ENCODE results near the gene WAS. TPM values are rescaled to one million over a fixed set of nuclear protein-coding genes. Genes with fewer than 3 reads are reported as not detected.

Gene WAS
- total RNA-seq, 2 donors from 2014 or later: 1.0 TPM; not detected in 1

GRCh38 chrX:48703228-48703627, 19.6 kb downstream of the WAS start:
- H3K36me3 ChIP-seq (replicated peaks in 1 of 2; ENCODE audit: insufficient read depth in 1 of 2, low read depth in 2 of 2): no peaks in the 10 kb centered on the region
- WGBS, 2 donors: 86 to 87% methylated on average over 6 to 7 of the region's 7 CpGs
- no peaks in the 10 kb centered on the region for H3K4me1 ChIP-seq
- no peak overlapping the region for H3K4me3 ChIP-seq
- H3K27ac ChIP-seq: no peak overlapping the region
- H3K9me3 ChIP-seq: no peaks in the 10 kb centered on the region
- intact Hi-C loops (cut with DNase I): no loop called here
- DNase-seq (no peak), ATAC-seq (no peak)
- TF ChIP-seq CTCF (IDR thresholded peaks at IDR 0.05): no peak
- no peaks in the 10 kb centered on the region for H3K27me3 ChIP-seq

- H3K27me3 ChIP-seq: no peaks in the 10 kb centered on the region
- H3K4me1 ChIP-seq: no peaks in the 10 kb centered on the region
- ATAC-seq (no peak), DNase-seq (no peak)
- intact Hi-C loops (cut with DNase I): no loop called here
- no peaks in the 10 kb centered on the region for H3K9me3 ChIP-seq
- H3K36me3 ChIP-seq (replicated peaks in 1 of 2; ENCODE audit: insufficient read depth in 1 of 2, low read depth in 2 of 2): no peaks in the 10 kb centered on the region
- no peak for TF ChIP-seq POLR2A (IDR thresholded peaks at IDR 0.05)
- no peak for TF ChIP-seq CTCF (IDR thresholded peaks at IDR 0.05)
- no peak overlapping the region for H3K4me3 ChIP-seq
- 62 to 71% methylated on average over 4 of the region's 4 CpGs for WGBS, 2 donors
- H3K27ac ChIP-seq: no peak overlapping the region
Observed at GRCh38 chrX:48703642-48704481, 20.3 kb downstream of the WAS start.

GRCh38 chrX:48705871-48706270, 22.3 kb downstream of the WAS start:
- DNase-seq (no peak), ATAC-seq (no peak)
- Histone ChIP-seq H3K4me3 (no peak overlapping the region), H3K27me3 (no peaks in the 10 kb centered on the region), H3K36me3 (replicated peaks in 1 of 2; ENCODE audit: insufficient read depth in 1 of 2, low read depth in 2 of 2) (no peaks in the 10 kb centered on the region), H3K27ac (no peak overlapping the region), H3K4me1 (no peaks in the 10 kb centered on the region), H3K9me3 (no peaks in the 10 kb centered on the region)
- TF ChIP-seq CTCF (IDR thresholded peaks at IDR 0.05) (no peak), POLR2A (IDR thresholded peaks at IDR 0.05) (no peak)
- WGBS, 2 donors: 90 to 100% methylated on average over 2 to 12 of the region's 12 CpGs
- intact Hi-C loops (cut with DNase I): no loop called here

- Histone ChIP-seq H3K4me1 (no peaks in the 10 kb centered on the region), H3K27me3 (no peaks in the 10 kb centered on the region)
- no peak for ATAC-seq
Observed at GRCh38 chrX:48709522-48710112, 26.0 kb downstream of the WAS start.

More at GRCh38 chrX:48709522-48710112, 26.0 kb downstream of the WAS start:
- WGBS, 2 donors: 100% methylated on average over 2 of the region's 7 CpGs; no CpG with 5 or more reads in 1 of the 2 donors
- TF ChIP-seq POLR2A (IDR thresholded peaks at IDR 0.05) (no peak), CTCF (IDR thresholded peaks at IDR 0.05) (no peak)
- DNase-seq: no peak
- no peak overlapping the region for H3K4me3 ChIP-seq
- intact Hi-C loops (cut with DNase I): no loop called here
- H3K27ac ChIP-seq: no peak overlapping the region
- H3K9me3 ChIP-seq: no peaks in the 10 kb centered on the region
- H3K36me3 ChIP-seq (replicated peaks in 1 of 2; ENCODE audit: insufficient read depth in 1 of 2, low read depth in 2 of 2): no peaks in the 10 kb centered on the region

Data from body of pancreas (tissue), 4 donors.